HL-60 (cell line): ENCODE data around the gene NME7.
A peak's percentile ranks its signal among the peaks of the same experiment; 100 is the strongest.

Experiments
- DNase-seq, 2 experiments: peaks; one replicate each; pipeline ENCODE4 v3.0.0-alpha.2; 2010 to 2020; ENCODE audit warnings: low read depth in 1 of 2, low spot score in 1 of 2
- H3K27ac ChIP-seq: fragments of 250-450 bp; sonication (Bioruptor Pico); replicated peaks from 2 replicates; pipeline ENCODE4 v1.5.1; 2020; ENCODE audit warnings: mild to moderate bottlenecking, moderate library complexity
- H3K27me3 ChIP-seq: fragments of 250-450 bp; sonication (Bioruptor Pico); 2 replicates; pipeline ENCODE4 v1.5.1; 2021; ENCODE audit warnings: mild to moderate bottlenecking, moderate library complexity; ENCODE audit not compliant: insufficient read depth, poor library complexity, severe bottlenecking
- H3K4me3 ChIP-seq: replicated peaks from 2 replicates; pipeline ENCODE4 v1.5.1; 2011; ENCODE audit warnings: mild to moderate bottlenecking, control low read depth, low read length; ENCODE audit not compliant: insufficient read depth
- GABPA ChIP-seq: IDR thresholded peaks from 2 replicates; pipeline ENCODE4 v1.6.1; 2012; ENCODE audit warnings: low read depth
- POLR2AphosphoS5 ChIP-seq: IDR thresholded peaks from 2 replicates; pipeline ENCODE4 v1.6.1; 2012; ENCODE audit warnings: low read depth
- SPI1 ChIP-seq: IDR thresholded peaks from 2 replicates; pipeline ENCODE4 v1.6.1; 2012; ENCODE audit warnings: low read depth, mild to moderate bottlenecking, borderline replicate concordance
- TF ChIP-seq, protein P1 (sequence below): IDR thresholded peaks from 2 replicates; pipeline ENCODE4 v1.6.1; 2012; ENCODE audit warnings: low read depth; ENCODE audit not compliant: insufficient replicate concordance
- TF ChIP-seq, protein P2 (sequence below): IDR thresholded peaks from one replicate; pipeline ENCODE4 v1.5.1; 2011; ENCODE audit warnings: low read length, control low read depth, inconsistent platforms; ENCODE audit not compliant: insufficient read depth

NME7 gene

GRCh38 chr1:169091480-169091941 is 276.1 kb downstream of the NME7 start:
- no peak overlapping the region for H3K4me3 ChIP-seq
- no peak for DNase-seq
- TF ChIP-seq SPI1 (no peak), POLR2AphosphoS5 (no peak), GABPA (no peak)
- TF ChIP-seq, protein P1, sequence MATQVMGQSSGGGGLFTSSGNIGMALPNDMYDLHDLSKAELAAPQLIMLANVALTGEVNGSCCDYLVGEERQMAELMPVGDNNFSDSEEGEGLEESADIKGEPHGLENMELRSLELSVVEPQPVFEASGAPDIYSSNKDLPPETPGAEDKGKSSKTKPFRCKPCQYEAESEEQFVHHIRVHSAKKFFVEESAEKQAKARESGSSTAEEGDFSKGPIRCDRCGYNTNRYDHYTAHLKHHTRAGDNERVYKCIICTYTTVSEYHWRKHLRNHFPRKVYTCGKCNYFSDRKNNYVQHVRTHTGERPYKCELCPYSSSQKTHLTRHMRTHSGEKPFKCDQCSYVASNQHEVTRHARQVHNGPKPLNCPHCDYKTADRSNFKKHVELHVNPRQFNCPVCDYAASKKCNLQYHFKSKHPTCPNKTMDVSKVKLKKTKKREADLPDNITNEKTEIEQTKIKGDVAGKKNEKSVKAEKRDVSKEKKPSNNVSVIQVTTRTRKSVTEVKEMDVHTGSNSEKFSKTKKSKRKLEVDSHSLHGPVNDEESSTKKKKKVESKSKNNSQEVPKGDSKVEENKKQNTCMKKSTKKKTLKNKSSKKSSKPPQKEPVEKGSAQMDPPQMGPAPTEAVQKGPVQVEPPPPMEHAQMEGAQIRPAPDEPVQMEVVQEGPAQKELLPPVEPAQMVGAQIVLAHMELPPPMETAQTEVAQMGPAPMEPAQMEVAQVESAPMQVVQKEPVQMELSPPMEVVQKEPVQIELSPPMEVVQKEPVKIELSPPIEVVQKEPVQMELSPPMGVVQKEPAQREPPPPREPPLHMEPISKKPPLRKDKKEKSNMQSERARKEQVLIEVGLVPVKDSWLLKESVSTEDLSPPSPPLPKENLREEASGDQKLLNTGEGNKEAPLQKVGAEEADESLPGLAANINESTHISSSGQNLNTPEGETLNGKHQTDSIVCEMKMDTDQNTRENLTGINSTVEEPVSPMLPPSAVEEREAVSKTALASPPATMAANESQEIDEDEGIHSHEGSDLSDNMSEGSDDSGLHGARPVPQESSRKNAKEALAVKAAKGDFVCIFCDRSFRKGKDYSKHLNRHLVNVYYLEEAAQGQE = no peak
- TF ChIP-seq, protein P2, sequence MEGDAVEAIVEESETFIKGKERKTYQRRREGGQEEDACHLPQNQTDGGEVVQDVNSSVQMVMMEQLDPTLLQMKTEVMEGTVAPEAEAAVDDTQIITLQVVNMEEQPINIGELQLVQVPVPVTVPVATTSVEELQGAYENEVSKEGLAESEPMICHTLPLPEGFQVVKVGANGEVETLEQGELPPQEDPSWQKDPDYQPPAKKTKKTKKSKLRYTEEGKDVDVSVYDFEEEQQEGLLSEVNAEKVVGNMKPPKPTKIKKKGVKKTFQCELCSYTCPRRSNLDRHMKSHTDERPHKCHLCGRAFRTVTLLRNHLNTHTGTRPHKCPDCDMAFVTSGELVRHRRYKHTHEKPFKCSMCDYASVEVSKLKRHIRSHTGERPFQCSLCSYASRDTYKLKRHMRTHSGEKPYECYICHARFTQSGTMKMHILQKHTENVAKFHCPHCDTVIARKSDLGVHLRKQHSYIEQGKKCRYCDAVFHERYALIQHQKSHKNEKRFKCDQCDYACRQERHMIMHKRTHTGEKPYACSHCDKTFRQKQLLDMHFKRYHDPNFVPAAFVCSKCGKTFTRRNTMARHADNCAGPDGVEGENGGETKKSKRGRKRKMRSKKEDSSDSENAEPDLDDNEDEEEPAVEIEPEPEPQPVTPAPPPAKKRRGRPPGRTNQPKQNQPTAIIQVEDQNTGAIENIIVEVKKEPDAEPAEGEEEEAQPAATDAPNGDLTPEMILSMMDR = no peak
- no peak overlapping the region for H3K27ac ChIP-seq
- no peaks in the 10 kb centered on the region for H3K27me3 ChIP-seq

- no peak for TF ChIP-seq GABPA
- TF ChIP-seq, protein P2 = no peak
- TF ChIP-seq SPI1 = no peak
- no peak for TF ChIP-seq POLR2AphosphoS5
- TF ChIP-seq, protein P1 = no peak
- Histone ChIP-seq H3K27ac (no peak overlapping the region), H3K27me3 (no peaks in the 10 kb centered on the region), H3K4me3 (no peak overlapping the region)
- no peak for DNase-seq
These were observed 276.7 kb downstream of the NME7 start for GRCh38 chr1:169090900-169091311.

DNA sequence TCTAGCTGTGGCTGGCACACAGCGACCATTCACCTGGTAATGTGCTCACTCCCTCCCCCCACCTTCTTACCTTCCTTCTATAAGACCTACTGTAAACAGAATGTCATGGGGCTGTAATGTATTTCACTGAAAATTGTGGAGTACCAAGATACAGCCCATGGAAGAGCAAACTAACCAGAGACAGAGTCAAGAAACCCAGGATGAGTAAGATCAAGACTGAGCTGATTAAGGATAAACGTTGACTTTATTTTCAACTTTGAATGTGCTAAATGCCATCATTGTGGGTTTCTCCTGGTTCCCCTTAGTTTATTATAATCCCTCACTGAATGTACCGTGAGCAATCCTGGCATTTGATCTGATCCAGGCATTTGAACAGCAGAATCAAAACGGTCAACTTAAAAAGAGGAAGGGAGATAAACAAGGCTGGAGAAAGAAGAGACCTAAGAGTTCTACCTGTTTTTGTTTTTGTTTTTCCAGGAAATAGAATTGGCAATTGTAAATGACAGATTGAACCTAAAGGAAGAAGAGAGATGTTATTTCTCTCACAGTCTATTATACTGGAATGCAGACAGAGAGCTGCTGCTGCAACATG is 277.2 kb downstream of the NME7 start:
- no peak for DNase-seq
- Histone ChIP-seq H3K27me3 (no peaks in the 10 kb centered on the region), H3K4me3 (no peak overlapping the region), H3K27ac (no peak overlapping the region)
- TF ChIP-seq GABPA = no peak
- TF ChIP-seq, protein P1 = no peak
- TF ChIP-seq SPI1 = peak; percentile 59
- no peak for TF ChIP-seq POLR2AphosphoS5
